T follicular helper cell (primary cell): ENCODE data around the gene IGFLR1.

ENCODE experiments used
- DNase-seq: peaks from one replicate; pipeline ENCODE4 v3.0.0-alpha.2; 2020; ENCODE audit warnings: low read depth
- total RNA-seq, 2 experiments: gene quantifications; one replicate each; lab custom pipeline; 2026; lab: John Stamatoyannopoulos, UW

IGFLR1 gene, protein sequence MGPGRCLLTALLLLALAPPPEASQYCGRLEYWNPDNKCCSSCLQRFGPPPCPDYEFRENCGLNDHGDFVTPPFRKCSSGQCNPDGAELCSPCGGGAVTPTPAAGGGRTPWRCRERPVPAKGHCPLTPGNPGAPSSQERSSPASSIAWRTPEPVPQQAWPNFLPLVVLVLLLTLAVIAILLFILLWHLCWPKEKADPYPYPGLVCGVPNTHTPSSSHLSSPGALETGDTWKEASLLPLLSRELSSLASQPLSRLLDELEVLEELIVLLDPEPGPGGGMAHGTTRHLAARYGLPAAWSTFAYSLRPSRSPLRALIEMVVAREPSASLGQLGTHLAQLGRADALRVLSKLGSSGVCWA
- 2.7 to 4.1 reads per million in 2 experiments for total RNA-seq

GRCh38 chr19:35742121-35742724 is at the start of gene IGFLR1:
TSS of gene IGFLR1 (minus strand) at chr19:35742452. CDS start at chr19:35741180, 1,272 bp downstream.
- DNase-seq, result peak; percentile 48

DNA sequence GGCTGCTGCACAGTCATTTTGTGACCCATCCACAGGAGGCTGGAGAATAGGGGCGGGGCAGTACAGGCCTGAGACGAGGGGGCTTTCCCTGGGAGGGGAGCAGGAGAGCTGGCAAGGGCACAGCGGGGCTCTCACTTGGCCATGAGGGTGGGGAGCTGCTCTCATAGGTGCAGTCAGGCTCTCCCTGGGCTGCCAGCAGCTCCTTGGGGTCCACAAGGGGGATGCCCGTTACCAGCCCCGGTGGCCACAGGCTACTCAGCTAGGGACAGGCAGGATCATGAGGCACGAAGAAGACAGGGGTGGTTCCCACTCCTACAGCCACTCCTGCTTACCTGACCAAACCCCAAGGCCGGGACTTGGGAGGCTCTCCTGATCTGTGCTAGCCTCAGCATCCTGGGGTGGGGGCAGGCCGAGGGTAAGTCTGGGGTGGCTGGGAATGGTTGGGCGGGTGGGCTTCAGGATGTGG is 49.6 kb upstream of the IGFLR1 start:
- DNase-seq, result no peak

- no peak for DNase-seq
Observed at GRCh38 chr19:35790981-35791813, 48.9 kb upstream of the IGFLR1 start.

GRCh38 chr19:35789978-35790944 is 48.0 kb upstream of the IGFLR1 start:
- no peak for DNase-seq

DNA sequence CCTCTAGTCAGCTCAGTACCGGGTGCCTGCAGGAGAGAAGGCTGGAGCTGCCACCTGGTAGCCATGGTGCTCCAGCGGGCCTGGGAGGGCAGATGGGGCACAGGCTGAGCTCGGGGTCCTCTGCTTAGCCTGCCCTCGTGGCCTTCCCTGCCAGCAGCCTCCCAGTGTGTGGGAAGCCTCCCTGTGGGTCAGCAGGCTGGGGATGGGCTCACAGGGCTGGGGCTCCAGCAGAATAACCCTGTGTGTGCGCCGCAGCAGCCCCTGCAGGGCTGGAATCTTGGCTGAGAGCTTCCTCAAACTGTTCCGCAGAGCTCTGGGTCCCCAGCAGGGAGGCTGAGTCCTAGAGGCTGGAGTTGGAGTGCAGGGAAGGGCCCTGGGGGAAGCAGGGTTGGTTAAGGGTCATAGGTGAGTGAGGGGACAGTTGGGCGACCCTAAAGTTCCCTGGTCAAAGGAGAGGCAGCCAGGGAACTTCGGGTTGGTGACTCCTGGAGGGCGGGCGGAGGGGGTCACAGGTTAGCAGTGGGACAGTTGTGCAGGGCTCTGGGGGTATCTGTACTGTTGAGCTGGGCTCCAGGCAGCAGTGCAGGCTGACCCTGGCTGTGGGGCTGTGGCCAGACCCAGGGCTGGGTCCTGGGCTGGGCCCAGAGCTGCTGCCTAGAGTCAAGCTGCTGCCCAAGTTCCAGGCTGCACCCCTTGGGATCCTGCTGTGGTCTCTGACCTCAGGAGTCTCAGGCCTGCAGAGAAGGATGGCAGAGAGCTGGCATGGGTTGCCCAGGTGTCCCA is 47.1 kb upstream of the IGFLR1 start:
- no peak for DNase-seq

DNA sequence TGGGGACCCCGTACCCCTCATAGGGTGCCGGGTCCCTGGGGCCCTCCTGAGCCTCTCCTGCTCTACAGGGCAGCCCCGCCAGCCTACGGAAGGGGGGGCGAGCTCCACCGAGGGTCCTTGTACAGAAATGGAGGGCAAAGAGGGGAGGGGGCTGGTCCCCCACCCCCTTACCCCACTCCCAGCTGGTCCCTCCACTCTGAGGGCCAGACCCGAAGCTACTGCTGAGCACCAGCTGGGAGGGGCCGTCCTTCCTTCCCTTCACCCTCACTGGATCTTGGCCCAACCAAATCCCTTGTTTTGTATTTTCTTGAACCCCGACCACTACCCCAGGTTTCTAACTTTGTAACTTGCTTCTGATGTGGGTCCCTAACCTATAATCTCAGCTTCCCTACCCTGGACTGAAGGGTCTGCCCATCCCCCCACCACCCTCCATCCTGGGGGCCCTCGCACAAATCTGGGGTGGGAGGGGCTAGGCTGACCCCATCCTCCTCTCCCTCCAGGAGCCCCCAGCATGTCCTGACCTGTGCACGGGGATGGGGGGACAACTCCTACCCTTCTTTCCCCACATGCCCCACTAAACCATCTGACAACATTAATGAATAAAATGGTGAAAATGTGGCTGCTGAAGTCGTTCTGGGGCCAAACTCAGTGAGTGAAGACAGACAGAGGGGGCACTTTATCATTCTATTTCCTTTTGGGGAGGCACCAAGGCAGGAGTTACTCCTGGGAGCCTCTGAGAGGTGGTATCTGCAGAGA is 46.1 kb upstream of the IGFLR1 start:
- DNase-seq, result no peak

GRCh38 chr19:35787227-35787799 is 45.1 kb upstream of the IGFLR1 start:
- DNase-seq, result no peak

- no peak for DNase-seq
Observed at GRCh38 chr19:35786299-35787160, 44.3 kb upstream of the IGFLR1 start.

DNA sequence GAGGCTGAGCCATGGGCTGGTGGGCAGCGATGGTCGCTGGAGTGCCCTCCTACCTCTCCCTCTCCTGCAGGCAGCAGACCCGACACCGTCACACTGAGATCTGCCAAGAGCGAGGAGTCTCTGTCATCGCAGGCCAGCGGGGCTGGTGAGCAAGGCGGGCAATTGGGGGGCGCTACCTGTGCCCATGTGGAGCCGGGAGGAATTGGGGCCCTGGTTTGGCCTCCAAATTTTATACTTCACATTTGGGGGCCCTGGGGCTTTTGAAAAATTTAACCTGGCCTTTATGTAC is 43.0 kb upstream of the IGFLR1 start:
- no peak for DNase-seq

- no peak for DNase-seq
Observed at GRCh38 chr19:35784503-35785338, 42.5 kb upstream of the IGFLR1 start.

DNA sequence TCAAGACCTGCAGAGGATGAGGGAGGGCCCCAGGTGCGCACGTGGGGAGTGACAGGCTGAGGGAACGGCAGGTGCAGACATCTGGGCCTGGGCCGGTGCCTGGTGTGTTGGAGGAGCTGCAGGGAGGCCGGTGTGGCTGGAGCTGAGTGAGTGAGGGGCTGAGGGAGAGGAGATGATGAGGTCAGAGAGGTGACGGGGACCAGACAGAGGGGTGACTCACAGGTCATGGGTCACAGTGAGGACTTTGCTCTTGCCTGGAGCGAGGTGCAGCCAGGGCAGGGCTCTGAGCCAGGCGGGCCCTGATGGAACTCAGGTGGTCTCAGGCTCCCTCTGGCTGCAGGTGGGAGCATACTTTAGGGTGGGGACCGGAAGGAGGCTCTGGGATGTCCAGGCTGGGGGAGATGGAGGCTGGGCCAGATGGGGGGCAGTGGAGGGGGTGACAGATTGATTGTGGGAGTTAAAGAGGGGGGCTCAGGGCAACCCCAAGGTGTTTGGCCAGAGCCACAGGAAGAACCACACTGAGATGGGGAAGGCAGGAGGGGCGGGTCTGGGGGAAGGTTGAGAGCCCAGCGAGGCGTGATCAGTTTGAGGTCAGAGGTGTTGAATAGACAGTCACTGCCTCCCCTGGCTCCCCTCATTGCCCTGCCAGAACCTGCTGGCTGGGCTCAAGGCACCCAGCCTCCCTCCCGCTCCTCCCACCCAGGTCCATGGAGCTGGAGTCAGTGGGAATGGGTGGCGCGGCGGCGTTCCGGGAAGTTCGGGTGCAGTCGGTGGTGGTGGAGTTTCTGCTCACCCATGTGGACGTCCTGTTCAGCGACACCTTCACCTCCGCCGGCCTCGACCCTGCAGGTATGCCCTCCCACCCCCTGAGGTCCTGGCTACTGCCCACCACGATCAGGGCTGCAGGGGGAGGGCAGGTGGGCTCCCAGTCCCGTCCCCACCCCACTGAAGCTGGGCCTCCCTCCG is 41.5 kb upstream of the IGFLR1 start:
- DNase-seq, result no peak

GRCh38 chr19:35782589-35782988 is 40.3 kb upstream of the IGFLR1 start:
- DNase-seq, result no peak

DNA sequence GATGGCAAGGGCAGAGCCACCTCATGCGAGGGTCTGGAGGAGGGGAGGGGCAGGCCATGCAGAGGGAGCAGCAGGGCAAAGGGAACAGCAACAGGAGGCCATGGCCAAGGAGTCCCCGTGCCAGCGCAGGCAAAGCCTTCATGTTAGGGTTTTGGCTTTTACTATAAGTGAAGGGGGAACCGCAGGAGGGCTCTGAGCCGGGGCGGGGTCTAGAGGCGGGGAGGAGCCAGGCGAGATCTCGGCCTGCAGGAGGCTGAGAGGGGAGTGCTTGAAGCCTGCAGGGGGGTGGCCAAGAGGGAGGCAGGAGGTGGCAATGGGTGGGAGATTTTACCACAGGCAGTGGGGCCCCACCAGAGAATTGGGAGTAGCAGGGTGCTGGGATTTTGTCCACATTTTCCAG is 39.4 kb upstream of the IGFLR1 start:
- DNase-seq, result no peak

- no peak for DNase-seq
Observed at GRCh38 chr19:35780717-35781116, 38.5 kb upstream of the IGFLR1 start.

GRCh38 chr19:35780058-35780457 is 37.8 kb upstream of the IGFLR1 start:
- DNase-seq, result no peak

DNA sequence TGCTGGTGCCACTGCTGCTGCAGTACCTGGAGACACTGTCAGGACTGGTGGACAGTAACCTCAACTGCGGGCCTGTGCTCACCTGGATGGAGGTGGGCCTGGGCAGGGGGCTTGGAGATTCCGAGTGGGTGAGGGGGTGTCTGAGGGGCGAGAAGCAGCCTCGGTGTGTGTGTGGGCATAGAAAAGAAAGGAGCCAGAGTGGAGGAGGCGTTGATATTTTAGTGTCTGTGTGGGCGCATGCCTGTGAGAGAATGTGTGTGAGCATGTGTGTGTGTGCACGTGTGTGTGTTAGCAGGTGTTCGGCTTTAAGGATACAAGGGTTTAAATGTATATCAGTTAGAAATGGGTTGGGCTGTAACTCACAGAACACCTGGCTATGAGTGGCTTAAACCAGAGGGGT is 36.8 kb upstream of the IGFLR1 start:
- DNase-seq, result no peak

DNA sequence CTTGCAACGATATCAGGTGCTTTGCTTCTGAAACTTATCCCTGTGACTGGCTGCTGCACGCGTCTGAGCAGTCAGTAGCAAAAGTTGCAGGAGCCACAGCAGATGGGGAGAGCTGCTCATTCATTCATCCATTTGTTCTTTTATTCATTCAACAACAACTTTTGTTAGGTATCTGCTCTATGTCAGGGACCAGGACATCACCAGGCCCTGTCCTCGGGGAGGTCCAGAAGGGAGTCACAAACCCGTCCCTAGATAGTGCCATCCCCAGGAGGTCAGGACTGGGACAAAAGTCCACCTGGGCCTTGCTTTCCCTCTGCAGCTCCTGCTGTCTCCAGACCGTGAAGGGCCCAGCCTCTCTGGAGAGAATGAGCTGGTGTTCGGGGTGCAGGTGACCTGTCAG is 35.7 kb upstream of the IGFLR1 start:
- DNase-seq, result no peak
